H9 (cell line): Measurements from ENCODE around the gene UNC93A. TPM values are rescaled to one million over a fixed set of nuclear protein-coding genes. Genes with fewer than 3 reads are reported as not detected.

Source experiments
- DNase-seq: peaks from one replicate; pipeline ENCODE4 v3.0.0-alpha.2; 2017
- H2AFZ ChIP-seq: one replicate; pipeline ENCODE4 v1.6.1; 2013; ENCODE audit warnings: mild to moderate bottlenecking, low read length, control low read depth, moderate library complexity
- H2AK5ac ChIP-seq: 2 replicates; pipeline ENCODE4 v1.6.1; 2013; ENCODE audit warnings: low read length, control low read depth, mixed read lengths; ENCODE audit not compliant: insufficient read length
- H2BK120ac ChIP-seq: one replicate; pipeline ENCODE4 v1.6.1; 2013; ENCODE audit warnings: low read depth, mild to moderate bottlenecking, low read length, control low read depth, inconsistent platforms; ENCODE audit not compliant: poor library complexity, severe bottlenecking
- H2BK12ac ChIP-seq: 2 replicates; pipeline ENCODE4 v1.6.1; 2013; ENCODE audit warnings: low read length, control low read depth, mixed read lengths, low read depth; ENCODE audit not compliant: insufficient read length
- H2BK15ac ChIP-seq: 2 replicates; pipeline ENCODE4 v1.6.1; 2013; ENCODE audit warnings: low read depth, low read length, control low read depth
- H2BK20ac ChIP-seq: one replicate; pipeline ENCODE4 v1.6.1; 2013; ENCODE audit warnings: low read depth, mild to moderate bottlenecking, low read length, control low read depth, inconsistent platforms; ENCODE audit not compliant: poor library complexity, severe bottlenecking
- H2BK5ac ChIP-seq: 2 replicates; pipeline ENCODE4 v1.6.1; 2013; ENCODE audit warnings: low read length, control low read depth, mixed read lengths; ENCODE audit not compliant: insufficient read length
- H3K14ac ChIP-seq: 2 replicates; pipeline ENCODE4 v1.6.1; 2013; ENCODE audit warnings: low read length, control low read depth; ENCODE audit not compliant: insufficient read depth
- H3K18ac ChIP-seq: 2 replicates; pipeline ENCODE4 v1.6.1; 2013; ENCODE audit warnings: low read depth, mild to moderate bottlenecking, mixed read lengths, low read length, control low read depth; ENCODE audit not compliant: insufficient read length
- H3K23ac ChIP-seq: 2 replicates; pipeline ENCODE4 v1.6.1; 2013; ENCODE audit warnings: low read length, control low read depth, mixed read lengths, low read depth; ENCODE audit not compliant: insufficient read length
- H3K23me2 ChIP-seq: 2 replicates; pipeline ENCODE4 v1.6.1; 2013; ENCODE audit warnings: low read depth, mild to moderate bottlenecking, mixed read lengths, low read length, control low read depth; ENCODE audit not compliant: insufficient read length, poor library complexity, severe bottlenecking
- H3K27ac ChIP-seq: 2 replicates; pipeline ENCODE4 v1.5.1; 2013; ENCODE audit warnings: low read length, control low read depth, mixed read lengths, low read depth; ENCODE audit not compliant: insufficient read length
- H3K27me3 ChIP-seq: 2 replicates; pipeline ENCODE4 v1.6.1; 2013; ENCODE audit warnings: low read length, control low read depth, inconsistent platforms; ENCODE audit not compliant: insufficient read depth
- H3K4ac ChIP-seq: 2 replicates; pipeline ENCODE4 v1.6.1; 2013; ENCODE audit warnings: low read depth, mild to moderate bottlenecking, control low read depth, inconsistent platforms, low read length, moderate library complexity
- H3K4me1 ChIP-seq: 2 replicates; pipeline ENCODE4 v1.6.1; 2013; ENCODE audit warnings: low read length, control low read depth, inconsistent platforms; ENCODE audit not compliant: insufficient read depth
- H3K4me2 ChIP-seq: 2 replicates; pipeline ENCODE4 v1.6.1; 2013; ENCODE audit warnings: low read length, control low read depth, mixed read lengths; ENCODE audit not compliant: insufficient read length, insufficient read depth
- H3K56ac ChIP-seq: 2 replicates; pipeline ENCODE4 v1.6.1; 2013; ENCODE audit warnings: low read depth, mild to moderate bottlenecking, mixed read lengths, low read length, control low read depth; ENCODE audit not compliant: insufficient read length
- H3K79me1 ChIP-seq: 2 replicates; pipeline ENCODE4 v1.6.1; 2013; ENCODE audit warnings: low read depth, mild to moderate bottlenecking, moderate library complexity, low read length, control low read depth, inconsistent platforms; ENCODE audit not compliant: insufficient read depth, poor library complexity, severe bottlenecking
- H3K79me2 ChIP-seq: 2 replicates; pipeline ENCODE4 v1.6.1; 2013; ENCODE audit warnings: low read length, control low read depth, inconsistent platforms; ENCODE audit not compliant: insufficient read depth
- H3K9ac ChIP-seq: 2 replicates; pipeline ENCODE4 v1.6.1; 2013; ENCODE audit warnings: low read length, control low read depth, mixed read lengths; ENCODE audit not compliant: insufficient read length; ENCODE audit errors: extremely low read depth
- H3K9me3 ChIP-seq: one replicate; pipeline ENCODE4 v1.6.1; 2013; ENCODE audit warnings: low read depth, low read length, inconsistent platforms; ENCODE audit not compliant: control insufficient read depth
- H3T11ph ChIP-seq: one replicate; pipeline ENCODE4 v1.6.1; 2013; ENCODE audit warnings: mild to moderate bottlenecking, low read length, control low read depth, inconsistent platforms
- H4K20me1 ChIP-seq: one replicate; pipeline ENCODE4 v1.6.1; 2013; ENCODE audit not compliant: control insufficient read depth, insufficient read length, insufficient read depth
- H4K5ac ChIP-seq: 2 replicates; pipeline ENCODE4 v1.6.1; 2013; ENCODE audit warnings: low read depth, mild to moderate bottlenecking, mixed read lengths, low read length, control low read depth; ENCODE audit not compliant: insufficient read length
- H4K8ac ChIP-seq: replicated peaks from 2 replicates; pipeline ENCODE4 v1.6.1; 2013; ENCODE audit warnings: low read length, control low read depth, mixed read lengths, low read depth; ENCODE audit not compliant: insufficient read length
- H4K91ac ChIP-seq: 2 replicates; pipeline ENCODE4 v1.6.1; 2013; ENCODE audit warnings: low read depth, mild to moderate bottlenecking, moderate library complexity, mixed read lengths, low read length, control low read depth; ENCODE audit not compliant: insufficient read length
- H3K27ac Mint-ChIP-seq, 3 experiments: 2 replicates in 2 of 3; 3 replicates in 1 of 3; pipeline ENCODE4 v1.8.0; 2020 to 2021; ENCODE audit warnings: mixed read lengths in 3 of 3, mild to moderate bottlenecking in 1 of 3, moderate library complexity in 1 of 3
- H3K27me3 Mint-ChIP-seq: 2 replicates; pipeline ENCODE4 v1.8.0; 2021; ENCODE audit warnings: low read depth, mild to moderate bottlenecking, moderate library complexity, mixed read lengths
- H3K36me3 Mint-ChIP-seq, 3 experiments: 2 replicates in 2 of 3; 3 replicates in 1 of 3; pipeline ENCODE4 v1.8.0; 2020 to 2021; ENCODE audit warnings: low read depth in 3 of 3, mixed read lengths in 3 of 3; ENCODE audit not compliant: insufficient read depth in 1 of 3
- H3K4me1 Mint-ChIP-seq, 2 experiments: 2 replicates each; pipeline ENCODE4 v1.8.0; 2020; ENCODE audit warnings: mixed read lengths in 2 of 2
- H3K4me3 Mint-ChIP-seq, 2 experiments: 2 replicates in 1 of 2; 3 replicates in 1 of 2; pipeline ENCODE4 v1.8.0; 2020 to 2021; ENCODE audit warnings: mild to moderate bottlenecking in 2 of 2, mixed read lengths in 2 of 2, moderate library complexity in 1 of 2
- H3K9me3 Mint-ChIP-seq, 2 experiments: 2 replicates in 1 of 2; 3 replicates in 1 of 2; pipeline ENCODE4 v1.8.0; 2020; ENCODE audit warnings: mild to moderate bottlenecking in 2 of 2, mixed read lengths in 2 of 2, moderate library complexity in 1 of 2
- CTCF ChIP-seq: fragments of 200-600 bp; sonication (generic); conservative IDR thresholded peaks from 3 replicates; pipeline ENCODE4 v1.8.0; 2021; ENCODE audit warnings: antibody characterized with exemption, mild to moderate bottlenecking
- WGBS: extraction: QIAGEN DNeasy Blood & Tissue Kit; methylation state at CpG from one replicate; pipeline ENCODE4 v1.1.7; 2013; ENCODE audit warnings: missing lambda C conversion rate, low lambda C conversion rate, mixed read lengths; ENCODE audit not compliant: insufficient read length; ENCODE audit errors: extremely low coverage; 5-methylcytosine and 5-hydroxymethylcytosine counted together
- total RNA-seq: library from RNA; stranded (reverse); gene quantifications from 2 replicates; pipeline ENCODE4 v1.2.1, GENCODE V29; 2021

The UNC93A gene
- total RNA-seq, 1 experiment from 2014 or later: 0.70 TPM

GRCh38 chr6:167341665-167342655, 50.8 kb downstream of the UNC93A start:
- H3K27me3 ChIP-seq: no peaks in the 10 kb centered on the region
- H3K27me3 Mint-ChIP-seq: peaks cover 11% of the 10 kb centered on the region
- no peaks in the 10 kb centered on the region for H4K20me1 ChIP-seq
- H3K18ac ChIP-seq: no peak overlapping the region
- no peak overlapping the region for H3K23ac ChIP-seq
- no peak overlapping the region for H3K4me2 ChIP-seq
- H3K4ac ChIP-seq: no peak overlapping the region
- H2BK120ac ChIP-seq: no peak overlapping the region
- no peak overlapping the region for H4K91ac ChIP-seq
- H3K14ac ChIP-seq: no peak overlapping the region
- no peak overlapping the region for H2BK5ac ChIP-seq
- no peak overlapping the region for H3K9ac ChIP-seq
- no peaks in the 10 kb centered on the region for H3K23me2 ChIP-seq
- no peaks in the 10 kb centered on the region for H3K79me2 ChIP-seq
- no peak for DNase-seq
- H3T11ph ChIP-seq: no peak overlapping the region
- no peak overlapping the region for H3K4me3 Mint-ChIP-seq
- H3K4me1 ChIP-seq: no peaks in the 10 kb centered on the region; the same call in 1 of the 2 replicates
- no peaks in the 10 kb centered on the region for H3K36me3 Mint-ChIP-seq
- no peak overlapping the region for H3K27ac ChIP-seq
- no peak for TF ChIP-seq CTCF
- no peaks in the 10 kb centered on the region for H3K79me1 ChIP-seq
- no peak overlapping the region for H2BK12ac ChIP-seq
- H3K9me3 ChIP-seq: no peaks in the 10 kb centered on the region
- H3K4me1 Mint-ChIP-seq: peaks cover 1 to 4% of the 10 kb centered on the region in 2 experiments; a peak in 2 of 4 replicates
- no peaks in the 10 kb centered on the region; a peak in 1 of 5 replicates for H3K9me3 Mint-ChIP-seq
- H2BK20ac ChIP-seq: no peak overlapping the region
- H3K56ac ChIP-seq: no peak overlapping the region
- no CpG with 5 or more reads among the region's 3 CpGs for WGBS
- no peak overlapping the region for H4K8ac ChIP-seq
- H3K27ac Mint-ChIP-seq: no peak overlapping the region
- no peak overlapping the region for H2AK5ac ChIP-seq
- H2BK15ac ChIP-seq: no peak overlapping the region
- no peak overlapping the region for H4K5ac ChIP-seq
- no peak overlapping the region for H2AFZ ChIP-seq
